ENCODE data around the gene RPS6KA5.

GRCh38 chr14:91009501-91010152 lies 50.8 kb downstream of the RPS6KA5 start:
- no peak for TF ChIP-seq CTCF (IDR thresholded peaks at IDR 0.05; ENCODE audit: low read depth, low read length, poor library complexity, severe bottlenecking)
- TF ChIP-seq EZH2phosphoT487 (IDR thresholded peaks at IDR 0.05; ENCODE audit: borderline replicate concordance, low read length), result no peak

All from DOHH2 (cell line).